GM13976 (cell line): ENCODE results near the gene GPR183.

Source experiments
- DNase-seq: peaks from one replicate; pipeline ENCODE4 v3.0.0; 2012; ENCODE audit warnings: low spot score
- CTCF ChIP-seq: IDR thresholded peaks from 2 replicates; pipeline ENCODE4 v1.5.1; 2012; ENCODE audit warnings: borderline replicate concordance, mild to moderate bottlenecking; ENCODE audit not compliant: insufficient read depth; ENCODE audit errors: extremely low read depth, missing control alignments, control extremely low read depth
- in situ Hi-C: fragments of 300-500 bp; cut with MboI; formaldehyde crosslinking; loops from one replicate; pipeline ENCODE4 v1.12.0; 2022; ENCODE audit warnings: low sequenced_read_pairs, mixed read lengths, inconsistent platforms; ENCODE audit not compliant: unreplicated experiment

GPR183 gene

GRCh38 chr13:99346335-99347042, 39.3 kb upstream of the GPR183 start:
- DNase-seq: no peak
- TF ChIP-seq CTCF: no peak
- in situ Hi-C loops: no loop called here

GRCh38 chr13:99345345-99345744, 38.1 kb upstream of the GPR183 start:
- in situ Hi-C loops: no loop called here

GRCh38 chr13:99344610-99345208, 37.5 kb upstream of the GPR183 start:
- TF ChIP-seq CTCF: no peak

More at GRCh38 chr13:99345345-99345744, 38.1 kb upstream of the GPR183 start:
- no peak for TF ChIP-seq CTCF
- DNase-seq: no peak

GRCh38 chr13:99342723-99343315, 35.6 kb upstream of the GPR183 start:
- DNase-seq: no peak
- TF ChIP-seq CTCF: no peak
- in situ Hi-C loops: no loop called here

More at GRCh38 chr13:99344610-99345208, 37.5 kb upstream of the GPR183 start:
- no peak for DNase-seq
- in situ Hi-C loops: no loop called here

GRCh38 chr13:99341969-99342722, 34.9 kb upstream of the GPR183 start:
- in situ Hi-C loops: no loop called here
- DNase-seq: no peak
- TF ChIP-seq CTCF: no peak

GRCh38 chr13:99340638-99341037, 33.4 kb upstream of the GPR183 start:
- in situ Hi-C loops: no loop called here
- no peak for TF ChIP-seq CTCF
- no peak for DNase-seq
